Suprapubic skin (tissue), 4 donors: ENCODE measurements around the gene PDIA2.

Experiments used
- CTCF ChIP-seq, 2 donors: fragments of 200-600 bp in 1 of 2; fragments of 450-650 bp in 1 of 2; sonication (generic) in 1 of 2; IDR thresholded peaks; one replicate each; pipeline ENCODE4 v1.5.1; 2016 to 2019; ENCODE audit warnings: antibody characterized with exemption in 2 of 2, mild to moderate bottlenecking in 1 of 2, moderate library complexity in 1 of 2
- POLR2A ChIP-seq, 2 donors: fragments of 450-650 bp; IDR thresholded peaks; one replicate each; pipeline ENCODE4 v1.6.1; 2017; ENCODE audit warnings: antibody characterized with exemption in 2 of 2, mild to moderate bottlenecking in 2 of 2, moderate library complexity in 2 of 2
- POLR2AphosphoS5 ChIP-seq, 3 donors: sonication (generic); formaldehyde crosslinking; IDR thresholded peaks; one replicate each; pipeline ENCODE4 v1.6.1; 2017; ENCODE audit warnings: antibody characterized with exemption in 3 of 3

DNA sequence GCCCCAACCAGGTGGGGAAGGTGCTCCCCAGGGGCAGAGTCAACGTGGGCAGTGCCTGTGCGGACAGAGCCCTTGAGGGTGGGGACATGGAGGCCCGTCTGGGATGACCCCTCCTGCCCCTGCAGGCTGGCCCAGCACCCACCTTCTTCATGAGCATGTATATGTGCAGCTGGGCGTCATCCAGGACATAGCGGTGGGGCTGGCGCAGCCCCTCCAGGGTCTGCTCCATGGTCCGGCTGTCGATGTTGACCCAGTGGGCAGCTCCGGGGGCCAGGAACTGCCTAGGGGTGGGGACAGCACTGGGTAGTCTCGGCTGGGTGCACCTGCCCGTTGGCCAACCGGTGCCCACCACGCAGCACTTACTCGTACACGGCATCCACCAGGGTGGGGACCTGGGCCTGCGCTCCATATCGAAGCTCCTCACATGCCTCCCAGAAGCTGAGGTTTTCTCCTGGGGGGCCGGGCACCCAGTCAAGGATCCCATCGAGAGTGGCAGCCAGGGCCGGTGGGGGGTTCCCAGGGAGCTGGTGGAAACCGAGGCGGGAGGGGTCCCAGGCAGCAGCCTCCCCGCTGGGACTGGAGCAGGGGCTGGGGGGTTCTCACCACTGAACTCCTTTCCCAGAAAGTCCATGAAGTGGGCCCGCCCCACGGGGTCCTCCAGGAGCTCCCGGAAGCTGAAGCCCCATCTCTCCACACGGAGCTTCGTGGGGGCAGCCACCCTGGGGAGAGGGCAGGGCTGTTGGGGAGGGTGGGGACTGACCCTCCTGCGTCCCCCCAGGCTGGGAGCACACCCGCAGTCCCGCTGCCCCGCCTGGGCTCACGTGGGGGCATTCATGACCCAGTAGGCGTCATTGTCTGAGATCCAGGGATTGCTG is 12.3 kb upstream of the PDIA2 start:
- TF ChIP-seq POLR2AphosphoS5 (IDR thresholded peaks at IDR 0.05) = no peak
- TF ChIP-seq CTCF (IDR thresholded peaks at IDR 0.05) = no peak
- no peak for TF ChIP-seq POLR2A (IDR thresholded peaks at IDR 0.05)
